ENCODE results near the gene CDC14B. TPM values are rescaled to one million over a fixed set of nuclear protein-coding genes. Genes with fewer than 3 reads are reported as not detected.

The CDC14B gene
- total and polyA plus RNA-seq, 2 of the 4 experiments (the other 2 are of a cell fraction), result 9.7 to 26.3 TPM

DNA sequence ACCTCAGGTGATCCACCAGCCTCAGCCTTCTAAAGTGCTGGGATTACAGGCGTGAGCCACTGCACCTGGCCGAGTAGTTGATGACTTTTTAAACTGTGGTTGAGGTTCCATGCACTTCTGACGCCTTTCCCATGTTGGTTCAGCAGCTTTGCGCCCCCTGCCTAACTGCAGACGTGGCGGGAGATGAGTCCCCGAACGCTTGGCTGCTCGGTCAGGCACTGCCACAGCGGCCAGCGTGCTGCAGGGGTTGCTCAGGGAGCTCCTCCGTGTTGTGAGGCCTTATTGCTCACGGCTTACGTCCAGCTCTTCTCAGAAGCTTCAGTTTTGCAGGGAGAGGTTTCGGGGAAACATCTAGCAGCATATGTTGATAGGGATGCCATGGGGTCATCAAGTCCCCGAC is 134.4 kb downstream of the CDC14B start:
- BruUV-seq (replicated peaks), result no TSS peak
- Histone ChIP-seq H4K91ac (ENCODE audit: insufficient read depth, low read depth, low read length) (no peak overlapping the region), H3K4me3 (ENCODE audit: insufficient read depth, low read depth, low read length) (no peak overlapping the region), H3K23ac (ENCODE audit: low read depth, low read length) (no peak overlapping the region), H3K14ac (replicated peaks; ENCODE audit: low read depth, low read length) (no peak overlapping the region), H3K9ac (ENCODE audit: low read depth, low read length) (no peak overlapping the region), H3K4me1 (ENCODE audit: control insufficient read depth, insufficient read depth, low read length) (peaks cover 9% of the 10 kb centered on the region), H3K4ac (ENCODE audit: low read depth, low read length) (no peak overlapping the region), H3K4me2 (ENCODE audit: low read depth, low read length) (no peak overlapping the region), H3K27ac (ENCODE audit: insufficient read depth, low read length) (no peak overlapping the region), H2BK20ac (ENCODE audit: low read depth, low read length) (no peak overlapping the region), H4K20me1 (ENCODE audit: insufficient read depth, low read length) (peaks cover 4% of the 10 kb centered on the region; the same call in 1 of the 2 replicates), H4K5ac (ENCODE audit: low read depth, low read length) (no peak overlapping the region), H4K8ac (ENCODE audit: low read depth in 2 of 2, low read length in 2 of 2) (no peak overlapping the region), H2BK120ac (ENCODE audit: low read depth, low read length) (no peak overlapping the region), H2AK9ac (replicated peaks; ENCODE audit: low read depth, low read length, poor library complexity) (no peak overlapping the region), H2AK5ac (ENCODE audit: low read depth, low read length) (no peak overlapping the region; the same call in 1 of the 2 replicates), H3K36me3 (ENCODE audit: control insufficient read depth, insufficient read depth, low read length) (peaks cover 24% of the 10 kb centered on the region), H3K9me3 (ENCODE audit: control insufficient read depth, insufficient read depth, low read length) (no peaks in the 10 kb centered on the region), H3K79me1 (ENCODE audit: low read depth in 1 of 2, low read length in 2 of 2) (peaks cover 2 to 19% of the 10 kb centered on the region in 2 experiments; a peak in 3 of 4 replicates), H2BK15ac (ENCODE audit: low read depth, low read length) (no peak overlapping the region), H3K9me1 (ENCODE audit: insufficient read depth, low read length) (peaks cover 10% of the 10 kb centered on the region; the same call in 1 of the 2 replicates), H2BK5ac (ENCODE audit: low read depth, low read length, poor library complexity, severe bottlenecking) (no peak overlapping the region), H3K18ac (ENCODE audit: low read depth, low read length) (no peak overlapping the region), H3K56ac (ENCODE audit: extremely low read depth, insufficient read depth, low read length) (no peak overlapping the region), H3K27me3 (ENCODE audit: control insufficient read depth, insufficient read depth, low read length) (no peaks in the 10 kb centered on the region), H2AFZ (replicated peaks; ENCODE audit: low read length, poor library complexity) (no peak overlapping the region)
- TF ChIP-seq, protein P1, sequence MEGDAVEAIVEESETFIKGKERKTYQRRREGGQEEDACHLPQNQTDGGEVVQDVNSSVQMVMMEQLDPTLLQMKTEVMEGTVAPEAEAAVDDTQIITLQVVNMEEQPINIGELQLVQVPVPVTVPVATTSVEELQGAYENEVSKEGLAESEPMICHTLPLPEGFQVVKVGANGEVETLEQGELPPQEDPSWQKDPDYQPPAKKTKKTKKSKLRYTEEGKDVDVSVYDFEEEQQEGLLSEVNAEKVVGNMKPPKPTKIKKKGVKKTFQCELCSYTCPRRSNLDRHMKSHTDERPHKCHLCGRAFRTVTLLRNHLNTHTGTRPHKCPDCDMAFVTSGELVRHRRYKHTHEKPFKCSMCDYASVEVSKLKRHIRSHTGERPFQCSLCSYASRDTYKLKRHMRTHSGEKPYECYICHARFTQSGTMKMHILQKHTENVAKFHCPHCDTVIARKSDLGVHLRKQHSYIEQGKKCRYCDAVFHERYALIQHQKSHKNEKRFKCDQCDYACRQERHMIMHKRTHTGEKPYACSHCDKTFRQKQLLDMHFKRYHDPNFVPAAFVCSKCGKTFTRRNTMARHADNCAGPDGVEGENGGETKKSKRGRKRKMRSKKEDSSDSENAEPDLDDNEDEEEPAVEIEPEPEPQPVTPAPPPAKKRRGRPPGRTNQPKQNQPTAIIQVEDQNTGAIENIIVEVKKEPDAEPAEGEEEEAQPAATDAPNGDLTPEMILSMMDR (conservative IDR thresholded peaks at IDR 0.05; ENCODE audit: low read depth, low read length), result no peak
- TF ChIP-seq POLR2A (IDR thresholded peaks at IDR 0.05; ENCODE audit: low read depth, low read length), result no peak
- no peak for TF ChIP-seq MAFK (IDR thresholded peaks at IDR 0.05; ENCODE audit: low read depth, low read length)
- TF ChIP-seq, protein P2, sequence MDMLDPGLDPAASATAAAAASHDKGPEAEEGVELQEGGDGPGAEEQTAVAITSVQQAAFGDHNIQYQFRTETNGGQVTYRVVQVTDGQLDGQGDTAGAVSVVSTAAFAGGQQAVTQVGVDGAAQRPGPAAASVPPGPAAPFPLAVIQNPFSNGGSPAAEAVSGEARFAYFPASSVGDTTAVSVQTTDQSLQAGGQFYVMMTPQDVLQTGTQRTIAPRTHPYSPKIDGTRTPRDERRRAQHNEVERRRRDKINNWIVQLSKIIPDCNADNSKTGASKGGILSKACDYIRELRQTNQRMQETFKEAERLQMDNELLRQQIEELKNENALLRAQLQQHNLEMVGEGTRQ (IDR thresholded peaks at IDR 0.05; ENCODE audit: low read depth, low read length), result no peak
- TF ChIP-seq RCOR1 (IDR thresholded peaks at IDR 0.05; ENCODE audit: insufficient replicate concordance, low read length), result no peak
- no peak for TF ChIP-seq RFX5 (IDR thresholded peaks at IDR 0.05; ENCODE audit: low read depth, low read length)
- TF ChIP-seq NFE2L2 (IDR thresholded peaks at IDR 0.05; ENCODE audit: low read depth, low read length), result no peak
- TF ChIP-seq SMC3 (IDR thresholded peaks at IDR 0.05; ENCODE audit: low read depth, low read length), result no peak
- no peak for TF ChIP-seq MXI1 (IDR thresholded peaks at IDR 0.05; ENCODE audit: borderline replicate concordance, low read depth, low read length)
- TF ChIP-seq CHD1 (IDR thresholded peaks at IDR 0.05; ENCODE audit: low read depth, low read length), result no peak
- TF ChIP-seq, protein P3, sequence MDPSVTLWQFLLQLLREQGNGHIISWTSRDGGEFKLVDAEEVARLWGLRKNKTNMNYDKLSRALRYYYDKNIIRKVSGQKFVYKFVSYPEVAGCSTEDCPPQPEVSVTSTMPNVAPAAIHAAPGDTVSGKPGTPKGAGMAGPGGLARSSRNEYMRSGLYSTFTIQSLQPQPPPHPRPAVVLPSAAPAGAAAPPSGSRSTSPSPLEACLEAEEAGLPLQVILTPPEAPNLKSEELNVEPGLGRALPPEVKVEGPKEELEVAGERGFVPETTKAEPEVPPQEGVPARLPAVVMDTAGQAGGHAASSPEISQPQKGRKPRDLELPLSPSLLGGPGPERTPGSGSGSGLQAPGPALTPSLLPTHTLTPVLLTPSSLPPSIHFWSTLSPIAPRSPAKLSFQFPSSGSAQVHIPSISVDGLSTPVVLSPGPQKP (IDR thresholded peaks at IDR 0.05; ENCODE audit: borderline replicate concordance, low read depth, low read length), result no peak
- no peak for TF ChIP-seq FOS (IDR thresholded peaks at IDR 0.05; ENCODE audit: low read depth, low read length)
- TF ChIP-seq BHLHE40 (IDR thresholded peaks at IDR 0.05; ENCODE audit: low read depth, low read length), result no peak
- no peak for TF ChIP-seq CEBPB (IDR thresholded peaks at IDR 0.05; ENCODE audit: low read depth, low read length)
- no peak for TF ChIP-seq MAZ (IDR thresholded peaks at IDR 0.05; ENCODE audit: borderline replicate concordance, low read depth, low read length)
- no peak for TF ChIP-seq RAD21 (IDR thresholded peaks at IDR 0.05; ENCODE audit: low read length)
- DNase-seq (no peak), ATAC-seq (ENCODE audit: low read depth) (no peak)
- 79% methylated on average over 2 of the region's 16 CpGs; no CpG with 5 or more reads in 1 of the 2 experiments for WGBS, 2 experiments (ENCODE audit: extremely low coverage in 2 of 2, insufficient read length in 1 of 2)
- in situ Hi-C loops (cut with MboI; ENCODE audit: low sequenced_read_pairs) (no loop called here), dilution Hi-C loops (cut with HindIII; ENCODE audit: low sequenced_read_pairs, unreplicated experiment) (no loop called here), intact Hi-C loops (cut with micrococcal nuclease) (no loop called here)
- CTCF ChIA-PET, result interaction anchor here (0.6 kb wide), 1 partner anchor 1811 kb away, joined by 3 read pairs; no protein-coding TSS in a partner anchor
- POLR2A ChIA-PET (ENCODE audit: unreplicated experiment), result no interaction called here

All from IMR-90 (cell line).